Astrocyte (in vitro differentiated cells and primary cell): ENCODE measurements around the gene MRPL27.

Experiments used
- CTCF ChIP-seq: IDR thresholded peaks from 2 replicates; pipeline ENCODE4 v1.5.1; 2011; ENCODE audit warnings: low read depth, mild to moderate bottlenecking, inconsistent platforms, low read length, moderate library complexity; ENCODE audit not compliant: insufficient read depth
- EZH2 ChIP-seq: IDR thresholded peaks from 2 replicates; pipeline ENCODE4 v1.6.1; 2012; ENCODE audit warnings: mild to moderate bottlenecking, low read length, inconsistent platforms; ENCODE audit not compliant: insufficient read depth

DNA sequence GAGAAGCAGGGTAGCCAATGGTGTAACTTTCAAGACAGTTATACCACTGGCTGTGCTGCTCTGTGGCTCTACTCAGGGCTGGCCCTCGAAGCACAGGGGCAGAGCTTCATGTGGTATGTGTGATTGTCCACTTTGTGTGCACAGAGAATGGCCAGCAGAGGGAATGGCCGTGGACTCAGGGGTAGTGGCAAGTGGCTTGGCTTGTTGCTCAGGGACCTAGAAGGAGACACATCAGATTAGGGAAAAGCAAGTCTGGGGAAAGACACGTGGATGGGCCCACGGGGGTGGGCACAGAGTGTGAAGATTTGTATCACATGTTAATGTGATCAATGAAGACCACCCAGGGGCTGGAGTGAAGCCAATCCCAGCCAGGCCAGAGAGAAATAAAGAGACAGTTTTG, 47.1 kb downstream of the MRPL27 start:
- TF ChIP-seq CTCF (no peak), EZH2 (no peak)
